CD1c-positive myeloid dendritic cell (primary cell): Measurements from ENCODE around the gene STX1A.

Source experiments
- DNase-seq: peaks from one replicate; pipeline ENCODE4 v3.0.0-alpha.2; 2016; ENCODE audit errors: extremely low spot score

Gene STX1A

GRCh38 chr7:73707045-73707631, 12.3 kb downstream of the STX1A start:
- peak; percentile 23 for DNase-seq

- DNase-seq: no peak
These were observed 13.1 kb downstream of the STX1A start for GRCh38 chr7:73706126-73707044.

GRCh38 chr7:73705551-73705920, 13.9 kb downstream of the STX1A start:
- DNase-seq: no peak

GRCh38 chr7:73704640-73705550, 14.6 kb downstream of the STX1A start:
- DNase-seq: no peak

GRCh38 chr7:73703757-73704639, 15.5 kb downstream of the STX1A start:
- DNase-seq: peak; percentile 59

GRCh38 chr7:73703225-73703624, 16.2 kb downstream of the STX1A start:
- no peak for DNase-seq

- DNase-seq: no peak
These were observed 16.8 kb downstream of the STX1A start for GRCh38 chr7:73702665-73703064.

- DNase-seq: no peak
These were observed 17.2 kb downstream of the STX1A start for GRCh38 chr7:73702226-73702625.

- peak; percentile 48 for DNase-seq
These were observed 18.0 kb downstream of the STX1A start for GRCh38 chr7:73701357-73701995.

GRCh38 chr7:73700581-73701134, 18.8 kb downstream of the STX1A start:
- DNase-seq: no peak

- no peak for DNase-seq
These were observed 19.4 kb downstream of the STX1A start for GRCh38 chr7:73700069-73700423.

- DNase-seq: no peak
These were observed 19.9 kb downstream of the STX1A start for GRCh38 chr7:73699370-73700068.

- DNase-seq: no peak
These were observed 21.1 kb downstream of the STX1A start for GRCh38 chr7:73698410-73698809.

- DNase-seq: no peak
These were observed 23.1 kb downstream of the STX1A start for GRCh38 chr7:73696372-73696771.

GRCh38 chr7:73690646-73691045, 28.8 kb downstream of the STX1A start:
- no peak for DNase-seq

GRCh38 chr7:73688288-73688687, 31.2 kb downstream of the STX1A start:
- no peak for DNase-seq

- DNase-seq: no peak
These were observed 34.2 kb downstream of the STX1A start for GRCh38 chr7:73685311-73685710.

GRCh38 chr7:73683788-73684693, 35.4 kb downstream of the STX1A start:
- no peak for DNase-seq
